ENCODE data around the gene PRKCQ. TPM values are rescaled to one million over a fixed set of nuclear protein-coding genes. Genes with fewer than 3 reads are reported as not detected.

The PRKCQ gene
- total and polyA plus RNA-seq, 2 of the 13 experiments (the other 11 are each of a cell fraction or from before 2014, with no cell fraction given): 0.13 to 0.35 TPM

DNA sequence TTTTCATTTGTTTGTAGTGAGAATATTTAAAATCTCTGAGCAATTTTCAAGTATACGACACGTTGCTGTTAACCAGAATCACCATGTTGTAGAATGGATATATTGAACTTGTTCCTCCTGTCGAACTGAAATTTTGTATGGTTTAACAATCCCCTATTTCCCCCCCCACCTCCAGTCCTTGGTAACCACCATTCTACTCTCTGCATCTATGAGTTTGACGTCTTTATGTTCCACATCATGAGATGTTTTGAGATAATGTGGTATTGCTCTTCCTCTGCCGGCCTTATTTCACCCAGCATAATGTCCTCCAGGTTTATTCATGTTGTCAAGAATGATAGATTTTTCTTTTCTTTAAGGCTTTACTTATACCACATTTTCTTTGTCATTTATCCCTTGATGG is 17.4 kb upstream of the PRKCQ start (continued):
- TF ChIP-seq KIAA2018 (CRISPR knock-in tag; IDR thresholded peaks at IDR 0.05; ENCODE audit: borderline replicate concordance): no peak
- TF ChIP-seq, protein P1, sequence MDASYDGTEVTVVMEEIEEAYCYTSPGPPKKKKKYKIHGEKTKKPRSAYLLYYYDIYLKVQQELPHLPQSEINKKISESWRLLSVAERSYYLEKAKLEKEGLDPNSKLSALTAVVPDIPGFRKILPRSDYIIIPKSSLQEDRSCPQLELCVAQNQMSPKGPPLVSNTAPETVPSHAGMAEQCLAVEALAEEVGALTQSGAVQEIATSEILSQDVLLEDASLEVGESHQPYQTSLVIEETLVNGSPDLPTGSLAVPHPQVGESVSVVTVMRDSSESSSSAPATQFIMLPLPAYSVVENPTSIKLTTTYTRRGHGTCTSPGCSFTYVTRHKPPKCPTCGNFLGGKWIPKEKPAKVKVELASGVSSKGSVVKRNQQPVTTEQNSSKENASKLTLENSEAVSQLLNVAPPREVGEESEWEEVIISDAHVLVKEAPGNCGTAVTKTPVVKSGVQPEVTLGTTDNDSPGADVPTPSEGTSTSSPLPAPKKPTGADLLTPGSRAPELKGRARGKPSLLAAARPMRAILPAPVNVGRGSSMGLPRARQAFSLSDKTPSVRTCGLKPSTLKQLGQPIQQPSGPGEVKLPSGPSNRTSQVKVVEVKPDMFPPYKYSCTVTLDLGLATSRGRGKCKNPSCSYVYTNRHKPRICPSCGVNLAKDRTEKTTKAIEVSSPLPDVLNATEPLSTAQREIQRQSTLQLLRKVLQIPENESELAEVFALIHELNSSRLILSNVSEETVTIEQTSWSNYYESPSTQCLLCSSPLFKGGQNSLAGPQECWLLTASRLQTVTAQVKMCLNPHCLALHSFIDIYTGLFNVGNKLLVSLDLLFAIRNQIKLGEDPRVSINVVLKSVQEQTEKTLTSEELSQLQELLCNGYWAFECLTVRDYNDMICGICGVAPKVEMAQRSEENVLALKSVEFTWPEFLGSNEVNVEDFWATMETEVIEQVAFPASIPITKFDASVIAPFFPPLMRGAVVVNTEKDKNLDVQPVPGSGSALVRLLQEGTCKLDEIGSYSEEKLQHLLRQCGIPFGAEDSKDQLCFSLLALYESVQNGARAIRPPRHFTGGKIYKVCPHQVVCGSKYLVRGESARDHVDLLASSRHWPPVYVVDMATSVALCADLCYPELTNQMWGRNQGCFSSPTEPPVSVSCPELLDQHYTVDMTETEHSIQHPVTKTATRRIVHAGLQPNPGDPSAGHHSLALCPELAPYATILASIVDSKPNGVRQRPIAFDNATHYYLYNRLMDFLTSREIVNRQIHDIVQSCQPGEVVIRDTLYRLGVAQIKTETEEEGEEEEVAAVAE (CRISPR knock-in tag; IDR thresholded peaks at IDR 0.05; ENCODE audit: borderline replicate concordance): no peak
- TF ChIP-seq ZNF749 (CRISPR knock-in tag; IDR thresholded peaks at IDR 0.05; ENCODE audit: borderline replicate concordance): no peak
- TF ChIP-seq ZNF616 (CRISPR knock-in tag; IDR thresholded peaks at IDR 0.05; ENCODE audit: low read depth): no peak
- TF ChIP-seq THRA (CRISPR knock-in tag; IDR thresholded peaks at IDR 0.05; ENCODE audit: borderline replicate concordance): no peak
- no peak for TF ChIP-seq ZKSCAN8 (CRISPR knock-in tag; IDR thresholded peaks at IDR 0.05; ENCODE audit: borderline replicate concordance)
- TF ChIP-seq ZNF225 (CRISPR knock-in tag; IDR thresholded peaks at IDR 0.05): no peak

Data from HepG2 (cell line).